GM12878 (cell line): ENCODE results near the gene PSMC3. TPM values are rescaled to one million over a fixed set of nuclear protein-coding genes. Genes with fewer than 3 reads are reported as not detected.

Source experiments
- ATAC-seq: fragments of 200-7000 bp; cut with Tn5 transposase; 3 replicates; pipeline ENCODE4 v1.9.1; 2020; ENCODE audit warnings: mild to moderate bottlenecking, moderate library complexity
- BruUV-seq: library from RNA; stranded (reverse); fragments of 400-500 nt; replicated peaks from 2 replicates; lab custom pipeline; 2021; lab: Mats Ljungman, UMichigan
- CTCF ChIA-PET: fragments of 300-600 bp; sonication (Branson Sonifier 250); formaldehyde crosslinking; extraction: SDS; loops from one replicate; lab custom pipeline; 2021; ENCODE audit warnings: inconsistent platforms; lab: Yijun Ruan, JAX
- POLR2A ChIA-PET: fragments of 350-600 bp; formaldehyde crosslinking; extraction: SDS; loops from one replicate; lab custom pipeline; 2021; ENCODE audit warnings: inconsistent platforms; lab: Charles Lee
- RAD21 ChIA-PET: fragments of 300-600 bp; sonication (Branson Sonifier 250); formaldehyde crosslinking; loops from one replicate; lab custom pipeline; 2023; ENCODE audit warnings: antibody characterized with exemption; ENCODE audit not compliant: unreplicated experiment; lab: Charles Lee
- SMC1A ChIA-PET: fragments of 300-600 bp; sonication (Branson Sonifier 250); formaldehyde crosslinking; loops from one replicate; lab custom pipeline; 2023; ENCODE audit not compliant: unreplicated experiment, uncharacterized antibody; lab: Charles Lee
- DNase-seq: peaks from one replicate; pipeline ENCODE4 v3.0.0-alpha.2; 2011; ENCODE audit warnings: low read depth, low spot score
- FAIRE-seq: peaks from 3 replicates; lab custom pipeline; 2011; peaks lifted over from hg19 to GRCh38; lab: Jason Lieb, UNC
- H2AFZ ChIP-seq: 2 replicates; pipeline ENCODE4 v1.6.0; 2011; ENCODE audit warnings: low read depth, low read length, control low read depth; ENCODE audit not compliant: control insufficient read depth
- H3K27ac ChIP-seq: 2 replicates; pipeline ENCODE4 v1.5.1; 2011; ENCODE audit warnings: control low read depth; ENCODE audit not compliant: control insufficient read depth, insufficient read depth
- H3K27me3 ChIP-seq, 2 experiments: replicated peaks in 1 of 2; 2 replicates each; pipeline versions ENCODE4 v1.6.0 to v1.6.1; 2011; ENCODE audit warnings: low read length in 1 of 2; ENCODE audit not compliant: control insufficient read depth in 2 of 2, insufficient read depth in 2 of 2
- H3K36me3 ChIP-seq, 2 experiments: 2 replicates each; pipeline ENCODE4 v1.5.1; 2011; ENCODE audit warnings: low read length in 1 of 2; ENCODE audit not compliant: control insufficient read depth in 2 of 2, insufficient read depth in 2 of 2
- H3K4me1 ChIP-seq: 2 replicates; pipeline ENCODE4 v1.6.1; 2011; ENCODE audit warnings: mild to moderate bottlenecking, low read length, moderate library complexity, mixed read lengths; ENCODE audit not compliant: control insufficient read depth, insufficient read depth
- H3K4me2 ChIP-seq: 2 replicates; pipeline ENCODE4 v1.6.0; 2011; ENCODE audit warnings: control low read depth; ENCODE audit not compliant: control insufficient read depth, insufficient read depth
- H3K4me3 ChIP-seq: fragments of 200-600 bp; sonication (generic); 2 replicates; pipeline ENCODE4 v1.5.1; 2016
- H3K79me2 ChIP-seq: 2 replicates; pipeline ENCODE4 v1.6.0; 2011; ENCODE audit warnings: low read length; ENCODE audit not compliant: control insufficient read depth, insufficient read depth
- H3K9ac ChIP-seq: 2 replicates; pipeline ENCODE4 v1.8.0; 2011; ENCODE audit warnings: low read length, control low read depth, mixed read lengths; ENCODE audit not compliant: control insufficient read depth, insufficient read depth
- H3K9me3 ChIP-seq: replicated peaks from 3 replicates; pipeline ENCODE4 v1.5.1; 2011; ENCODE audit warnings: mild to moderate bottlenecking, low read length; ENCODE audit not compliant: control insufficient read depth, insufficient read depth
- H4K20me1 ChIP-seq: 2 replicates; pipeline ENCODE4 v1.6.0; 2011; ENCODE audit not compliant: control insufficient read depth, insufficient read depth
- BHLHE40 ChIP-seq, 2 experiments: fragments of 450-650 bp in 1 of 2; IDR thresholded peaks; 2 replicates each; pipeline ENCODE4 v1.6.1; 2011 to 2017; ENCODE audit warnings: low read depth in 2 of 2, borderline replicate concordance in 1 of 2, improper control_type of control experiment in 1 of 2, low read length in 1 of 2, mild to moderate bottlenecking in 1 of 2
- CEBPB ChIP-seq, 2 experiments: fragments of 150-350 bp in 1 of 2; IDR thresholded peaks; 2 replicates each; pipeline ENCODE4 v1.6.1; 2012 to 2014; ENCODE audit warnings: low read depth in 2 of 2, low read length in 2 of 2, borderline replicate concordance in 1 of 2, inconsistent platforms in 1 of 2
- CTCF ChIP-seq, 3 experiments: IDR thresholded peaks in 2 of 3; conservative IDR thresholded peaks in 1 of 3; 2 replicates each; pipeline ENCODE4 v1.5.1; 2011; ENCODE audit warnings: low read depth in 3 of 3, low read length in 3 of 3, mild to moderate bottlenecking in 3 of 3, control low read depth in 2 of 3, moderate library complexity in 2 of 3, inconsistent platforms in 1 of 3, mixed read lengths in 1 of 3; ENCODE audit not compliant: control insufficient read depth in 2 of 3, insufficient read depth in 1 of 3; ENCODE audit errors: extremely low read depth in 1 of 3
- DPF2 ChIP-seq: fragments of 450-650 bp; IDR thresholded peaks from 2 replicates; pipeline ENCODE4 v1.6.1; 2017; ENCODE audit warnings: mild to moderate bottlenecking
- EGR1 ChIP-seq, 2 experiments: IDR thresholded peaks; 1 replicate in 1 of 2; 2 replicates in 1 of 2; pipeline ENCODE4 v1.6.1; 2011 to 2012; ENCODE audit warnings: low read depth in 2 of 2, low read length in 2 of 2, borderline replicate concordance in 1 of 2, mild to moderate bottlenecking in 1 of 2, moderate library complexity in 1 of 2
- FOXM1 ChIP-seq: IDR thresholded peaks from 2 replicates; pipeline ENCODE4 v1.6.1; 2012; ENCODE audit warnings: low read depth, mild to moderate bottlenecking, inconsistent platforms, low read length, moderate library complexity
- HDGF ChIP-seq: fragments of 450-650 bp; IDR thresholded peaks from 2 replicates; pipeline ENCODE4 v1.6.1; 2016; ENCODE audit warnings: antibody characterized with exemption
- IKZF1 ChIP-seq: fragments of 450-650 bp; conservative IDR thresholded peaks from 2 replicates; pipeline ENCODE4 v1.6.1; 2017; ENCODE audit warnings: antibody characterized with exemption, mild to moderate bottlenecking
- IKZF2 ChIP-seq, 2 experiments: fragments of 450-650 bp; IDR thresholded peaks; 2 replicates each; pipeline ENCODE4 v1.6.1; 2017; ENCODE audit warnings: mild to moderate bottlenecking in 2 of 2, moderate library complexity in 2 of 2
- IRF4 ChIP-seq: IDR thresholded peaks from 2 replicates; pipeline ENCODE4 v1.6.1; 2011; ENCODE audit warnings: low read depth, low read length
- MAX ChIP-seq: IDR thresholded peaks from 2 replicates; pipeline ENCODE4 v1.6.1; 2012; ENCODE audit warnings: low read depth, low read length, improper control_type of control experiment
- NBN ChIP-seq: fragments of 450-650 bp; IDR thresholded peaks from 2 replicates; pipeline ENCODE4 v1.6.1; 2016
- NFXL1 ChIP-seq: fragments of 450-650 bp; IDR thresholded peaks from 2 replicates; pipeline ENCODE4 v1.6.1; 2017; ENCODE audit warnings: antibody characterized with exemption, mild to moderate bottlenecking, borderline replicate concordance
- NR2C1 ChIP-seq: fragments of 450-650 bp; IDR thresholded peaks from 2 replicates; pipeline ENCODE4 v1.6.1; 2017; ENCODE audit warnings: antibody characterized with exemption, mild to moderate bottlenecking, moderate library complexity
- NR2F1 ChIP-seq: fragments of 450-650 bp; conservative IDR thresholded peaks from 2 replicates; pipeline ENCODE4 v1.6.1; 2017; ENCODE audit warnings: mild to moderate bottlenecking
- POLR2A ChIP-seq: IDR thresholded peaks from 2 replicates; pipeline ENCODE4 v1.6.1; 2011; ENCODE audit warnings: low read depth, mild to moderate bottlenecking, low read length
- RAD21 ChIP-seq: IDR thresholded peaks from 2 replicates; pipeline ENCODE4 v1.6.1; 2011; ENCODE audit warnings: mild to moderate bottlenecking, low read depth, low read length, moderate library complexity; ENCODE audit not compliant: insufficient read depth
- RFX5 ChIP-seq: IDR thresholded peaks from 2 replicates; pipeline ENCODE4 v1.6.1; 2011; ENCODE audit warnings: low read depth, low read length, improper control_type of control experiment
- SMC3 ChIP-seq: IDR thresholded peaks from 2 replicates; pipeline ENCODE4 v1.6.1; 2011; ENCODE audit warnings: low read length, improper control_type of control experiment, borderline replicate concordance
- USF1 ChIP-seq: IDR thresholded peaks from 2 replicates; pipeline ENCODE4 v1.6.1; 2011; ENCODE audit warnings: borderline replicate concordance, low read depth, mild to moderate bottlenecking, moderate library complexity, mixed read lengths, low read length; ENCODE audit not compliant: insufficient read depth; ENCODE audit errors: extremely low read length
- WGBS: methylation state at CpG from one replicate; pipeline ENCODE4 v1.1.6; 2016; ENCODE audit warnings: low lambda C conversion rate; ENCODE audit not compliant: insufficient replicate concordance, insufficient coverage; ENCODE audit errors: missing lambda C conversion rate; 5-methylcytosine and 5-hydroxymethylcytosine counted together
- in situ Hi-C: fragments of 300-500 bp; cut with MboI; formaldehyde crosslinking; loops from 9 replicates; pipeline ENCODE4 v1.14.3; 2018; ENCODE audit warnings: mixed read lengths
- intact Hi-C: fragments of 100-400 bp; cut with micrococcal nuclease; formaldehyde crosslinking; loops from one replicate; pipeline ENCODE4 v1.14.2; 2022; ENCODE audit not compliant: unreplicated experiment
- polyA plus RNA-seq, 11 experiments: library from polyadenylated mRNA; depleted of rRNA in 4 of 11; unstranded in 6 of 11; stranded (reverse) in 5 of 11; fragments of >200 nt; fragmentation: Nextera tagmentation in 4 of 11; fragmentation: Illumina TruSeq in 1 of 11; extraction: Ambion mirVana in 4 of 11; extraction: Trizol in 1 of 11; gene quantifications; 1 replicate in 1 of 11; 2 replicates in 10 of 11; pipeline versions ENCODE4 v1.2.1 to v1.2.3, GENCODE V29; 2011 to 2016; ENCODE audit warnings: inconsistent platforms in 2 of 11, missing spikeins in 2 of 11, low read depth in 1 of 11
- total RNA-seq, 4 experiments: library from RNA; depleted of rRNA in 3 of 4; stranded (reverse); fragments of >200 nt in 3 of 4; fragmentation: Illumina TruSeq in 1 of 4; extraction: Trizol in 1 of 4; gene quantifications; 2 replicates each; pipeline versions ENCODE4 v1.2.1 to v1.2.3, GENCODE V29; 2013 to 2021

Gene PSMC3
- total and polyA plus RNA-seq, 10 of the 15 experiments (the other 5 are each of a cell fraction or from before 2014, with no cell fraction given) = 39.5 to 289 (median 155) TPM

GRCh38 chr11:47376525-47377371 lies 49.5 kb downstream of the PSMC3 start:
- peaks cover 2 to 4% of the 10 kb centered on the region in 2 experiments; a peak in 3 of 4 replicates for H3K36me3 ChIP-seq
- peaks cover 21% of the 10 kb centered on the region for H3K4me1 ChIP-seq
- peak overlapping the region; percentile 80 for H3K4me3 ChIP-seq
- H3K4me2 ChIP-seq = peak overlapping the region; percentile 89
- peaks cover 41% of the 10 kb centered on the region for H3K79me2 ChIP-seq
- peak; percentile 64 for ATAC-seq
- WGBS = 3% methylated on average over 13 of the region's 14 CpGs
- ChIA-PET POLR2A (interaction anchor here (0.6 to 5.0 kb wide), 7 partner anchors 10 to 752 kb away, joined by 3 to 94 read pairs (median 4); partner anchors contain the start of gene SLC39A13), RAD21 (interaction anchor here (1.0 to 3.4 kb wide), 5 partner anchors 23 to 678 kb away, joined by 3 to 31 read pairs (median 6); partner anchors contain the start of gene SLC39A13), SMC1A (interaction anchor here (0.6 to 3.7 kb wide), 7 partner anchors 15 to 161 kb away, joined by 3 to 36 read pairs (median 5); partner anchors contain the start of genes DDB2 and SLC39A13), CTCF (interaction anchor here (0.6 to 4.1 kb wide), 9 partner anchors 15 to 819 kb away, joined by 3 to 20 read pairs (median 5); no protein-coding TSS in a partner anchor)
- BruUV-seq = no TSS peak
- peak overlapping the region; percentile 85 for H3K9ac ChIP-seq
- no peak for DNase-seq
- in situ Hi-C loops = no loop called here
- H3K9me3 ChIP-seq = no peaks in the 10 kb centered on the region
- H2AFZ ChIP-seq = peak overlapping the region; percentile 45
- intact Hi-C loops = loop anchor here (5.0 to 10.0 kb wide), 3 partner anchors 76 to 478 kb away; partner anchors contain the start of gene FNBP4
- peak overlapping the region; percentile 93 for H3K27ac ChIP-seq
- no peaks in the 10 kb centered on the region for H3K27me3 ChIP-seq
- H4K20me1 ChIP-seq = no peaks in the 10 kb centered on the region
- FAIRE-seq = no peak
- TF ChIP-seq NR2C1 (no peak), BHLHE40 (IDR thresholded peaks at IDR 0.05; ENCODE audit: borderline replicate concordance in 1 of 2, low read depth in 2 of 2, low read length in 1 of 2) (peak in 1 of 2 experiments; percentile 7; a peak in 1 of 4 replicates), USF1 (no peak), POLR2A (peak; percentile 47; the same call in 1 of the 2 replicates), HDGF (peak; percentile 63; the same call in 1 of the 2 replicates), NR2F1 (peak; percentile 85), NBN (0 out of 2 replicates have a peak, but pooled peaks have one; percentile 9), NFXL1 (0 out of 2 replicates have a peak, but pooled peaks have one; percentile 97), RAD21 (no peak), EGR1 (IDR thresholded peaks at IDR 0.05; ENCODE audit: borderline replicate concordance in 1 of 2, low read depth in 2 of 2, low read length in 2 of 2) (peak in 1 of 2 experiments; percentile 95; a peak in 2 of 3 replicates), IKZF2 (IDR thresholded peaks at IDR 0.05) (peak; percentile 27 to 37; a peak in 2 of 4 replicates), CTCF (IDR thresholded peaks at IDR 0.05 in 2 of 3, conservative IDR thresholded peaks at IDR 0.05 in 1 of 3; ENCODE audit: control insufficient read depth in 2 of 3, extremely low read depth in 1 of 3, insufficient read depth in 1 of 3, low read depth in 3 of 3, low read length in 3 of 3) (peak; percentile 15 to 20 (median 17); a peak in 3 of 6 replicates), IRF4 (no peak), DPF2 (0 out of 2 replicates have a peak, but pooled peaks have one; percentile 18), RFX5 (0 out of 2 replicates have a peak, but pooled peaks have one; percentile 15), MAX (peak; percentile 22; the same call in 1 of the 2 replicates), SMC3 (no peak), IKZF1 (peak; percentile 39; the same call in 1 of the 2 replicates), FOXM1 (no peak), CEBPB (IDR thresholded peaks at IDR 0.05; ENCODE audit: borderline replicate concordance in 1 of 2, low read depth in 2 of 2, low read length in 2 of 2) (peak in 1 of 2 experiments; percentile 68; a peak in 2 of 4 replicates)
